ENCODE results near the gene ZNF768. TPM values are rescaled to one million over a fixed set of nuclear protein-coding genes. Genes with fewer than 3 reads are reported as not detected.

ZNF768 gene
- total and polyA plus RNA-seq, 2 donors (not counting 1 experiment from before 2014, with no cell fraction given), result 24.8 to 36.5 TPM

DNA sequence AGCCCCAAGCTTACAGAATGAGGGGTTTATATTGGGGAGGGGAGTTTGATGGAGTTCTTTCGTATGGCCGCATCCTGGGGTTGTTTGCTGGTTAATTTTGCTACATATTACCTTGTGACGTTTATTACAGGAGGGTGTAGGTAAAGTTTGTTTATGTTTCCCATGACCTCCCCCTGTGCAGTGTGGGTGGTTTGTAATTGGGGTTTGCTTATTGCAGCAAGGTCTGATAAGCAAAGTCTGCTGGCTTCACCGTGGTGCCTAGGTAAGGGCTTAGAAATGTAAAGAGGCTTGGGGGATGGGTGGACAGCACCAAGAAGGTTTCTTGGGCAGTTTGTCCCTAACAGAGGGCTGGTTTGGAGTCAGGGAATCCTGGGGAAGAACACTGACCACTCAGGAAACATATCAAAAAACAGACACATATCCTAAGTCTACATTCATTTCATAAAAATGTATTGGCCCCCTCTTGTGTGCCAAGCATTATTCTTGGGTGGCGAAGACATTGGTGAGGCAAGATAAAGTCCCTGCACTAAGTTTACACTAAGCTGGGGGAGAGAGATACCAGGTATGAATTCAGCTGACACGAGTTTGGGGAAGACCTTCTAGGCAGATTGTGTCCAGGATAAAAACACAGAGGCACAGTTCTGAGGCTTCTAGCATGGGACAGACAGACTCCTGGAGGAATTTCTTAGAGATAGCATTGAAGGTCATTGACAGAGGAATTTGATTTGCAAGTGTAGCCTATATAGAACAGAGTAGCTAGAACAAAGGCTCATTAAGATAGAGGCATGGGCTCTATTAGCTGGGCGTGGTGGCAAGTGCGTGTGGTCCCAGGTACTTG lies 22.3 kb upstream of the ZNF768 start:
- peaks cover 0 to 9% of the 10 kb centered on the region in 2 experiments for H3K36me3 ChIP-seq (replicated peaks in 1 of 2; ENCODE audit: control extremely low read depth in 1 of 2, control insufficient read depth in 1 of 2, extremely low read depth in 1 of 2, insufficient read depth in 2 of 2, low read length in 1 of 2)
- POLR2A ChIA-PET, result interaction anchor here (0.7 kb wide), 1 partner anchor 23 kb away, joined by 3 read pairs; no protein-coding TSS in a partner anchor
- Mint-ChIP-seq H3K27ac (peak overlapping the region; percentile 21), H3K4me3 (no peak overlapping the region), H3K27me3 (no peaks in the 10 kb centered on the region), H3K9me3 (ENCODE audit: insufficient read depth) (no peaks in the 10 kb centered on the region), H3K4me1 (peaks cover 10% of the 10 kb centered on the region)
- 90% methylated on average over 8 of the region's 8 CpGs for WGBS (ENCODE audit: insufficient coverage)
- peaks cover 80% of the 10 kb centered on the region for H3K79me2 ChIP-seq (ENCODE audit: control insufficient read depth, insufficient read depth, low read length)
- TF ChIP-seq, protein P1, sequence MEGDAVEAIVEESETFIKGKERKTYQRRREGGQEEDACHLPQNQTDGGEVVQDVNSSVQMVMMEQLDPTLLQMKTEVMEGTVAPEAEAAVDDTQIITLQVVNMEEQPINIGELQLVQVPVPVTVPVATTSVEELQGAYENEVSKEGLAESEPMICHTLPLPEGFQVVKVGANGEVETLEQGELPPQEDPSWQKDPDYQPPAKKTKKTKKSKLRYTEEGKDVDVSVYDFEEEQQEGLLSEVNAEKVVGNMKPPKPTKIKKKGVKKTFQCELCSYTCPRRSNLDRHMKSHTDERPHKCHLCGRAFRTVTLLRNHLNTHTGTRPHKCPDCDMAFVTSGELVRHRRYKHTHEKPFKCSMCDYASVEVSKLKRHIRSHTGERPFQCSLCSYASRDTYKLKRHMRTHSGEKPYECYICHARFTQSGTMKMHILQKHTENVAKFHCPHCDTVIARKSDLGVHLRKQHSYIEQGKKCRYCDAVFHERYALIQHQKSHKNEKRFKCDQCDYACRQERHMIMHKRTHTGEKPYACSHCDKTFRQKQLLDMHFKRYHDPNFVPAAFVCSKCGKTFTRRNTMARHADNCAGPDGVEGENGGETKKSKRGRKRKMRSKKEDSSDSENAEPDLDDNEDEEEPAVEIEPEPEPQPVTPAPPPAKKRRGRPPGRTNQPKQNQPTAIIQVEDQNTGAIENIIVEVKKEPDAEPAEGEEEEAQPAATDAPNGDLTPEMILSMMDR (IDR thresholded peaks at IDR 0.05), result no peak
- TF ChIP-seq EZH2 (IDR thresholded peaks at IDR 0.05; ENCODE audit: borderline replicate concordance, insufficient read depth, low read depth, low read length, poor library complexity, severe bottlenecking), result no peak
- H3K27ac ChIP-seq (ENCODE audit: low read length in 2 of 2), result no peak overlapping the region
- H3K9ac ChIP-seq (ENCODE audit: low read length), result no peak overlapping the region
- peaks cover 0 to 5% of the 10 kb centered on the region in 2 donors for H3K4me1 ChIP-seq (ENCODE audit: control insufficient read depth in 2 of 2, insufficient read depth in 2 of 2, low read length in 2 of 2)
- CTCF ChIA-PET, result interaction anchor here (1.0 to 1.6 kb wide), 3 partner anchors 10 to 119 kb away, joined by 3 read pairs; partner anchors contain the start of genes DCTPP1 and ZNF764
- no peak for ATAC-seq (ENCODE audit: low read depth)
- H3K9me3 ChIP-seq (ENCODE audit: control extremely low read depth in 1 of 3, control insufficient read depth in 2 of 3, insufficient read depth in 1 of 3, low read length in 2 of 3), result no peaks in the 10 kb centered on the region
- no peaks in the 10 kb centered on the region for H3K27me3 ChIP-seq (replicated peaks in 1 of 4; ENCODE audit: control extremely low read depth in 1 of 4, control insufficient read depth in 3 of 4, insufficient read depth in 4 of 4, low read length in 3 of 4)
- no peak overlapping the region for H2AFZ ChIP-seq (ENCODE audit: insufficient read depth, low read depth, low read length, poor library complexity, severe bottlenecking)
- no peak for DNase-seq
- no peak overlapping the region for H3K4me2 ChIP-seq (replicated peaks; ENCODE audit: low read depth, low read length, poor library complexity, severe bottlenecking)
- H4K20me1 ChIP-seq (ENCODE audit: control insufficient read depth, insufficient read depth, low read length, poor library complexity, severe bottlenecking), result no peaks in the 10 kb centered on the region
- H3K4me3 ChIP-seq (ENCODE audit: control extremely low read depth in 1 of 5, extremely low read depth in 1 of 5, insufficient read depth in 1 of 5, low read depth in 2 of 5, low read length in 4 of 5), result no peak overlapping the region
- intact Hi-C loops (cut with micrococcal nuclease), result no loop called here

DNA sequence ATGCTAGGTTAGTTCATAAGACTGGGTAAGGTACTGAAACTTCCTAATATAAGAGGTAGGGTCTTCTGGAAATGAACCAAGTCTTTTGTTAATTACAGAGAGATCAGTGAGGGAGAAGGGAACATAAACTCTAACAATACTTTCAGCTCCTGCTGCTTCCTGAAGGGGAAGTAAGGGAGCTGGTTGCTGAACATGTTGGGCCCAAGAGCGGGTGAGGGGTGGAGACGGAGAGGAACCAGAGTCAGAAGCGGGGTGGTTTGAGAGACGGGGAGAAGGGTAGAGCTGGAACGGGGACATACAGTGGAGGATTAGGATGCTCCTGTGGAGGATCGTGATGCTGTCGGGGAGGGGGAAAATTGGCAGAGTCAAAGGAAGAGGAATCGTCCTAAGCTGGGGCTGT lies 19.7 kb upstream of the ZNF768 start:
- H3K4me3 Mint-ChIP-seq, result no peak overlapping the region
- Histone ChIP-seq H4K20me1 (ENCODE audit: control insufficient read depth, insufficient read depth, low read length, poor library complexity, severe bottlenecking) (no peaks in the 10 kb centered on the region), H3K4me2 (replicated peaks; ENCODE audit: low read depth, low read length, poor library complexity, severe bottlenecking) (no peak overlapping the region), H3K27me3 (replicated peaks in 1 of 4; ENCODE audit: control extremely low read depth in 1 of 4, control insufficient read depth in 3 of 4, insufficient read depth in 4 of 4, low read length in 3 of 4) (no peaks in the 10 kb centered on the region), H3K36me3 (replicated peaks in 1 of 2; ENCODE audit: control extremely low read depth in 1 of 2, control insufficient read depth in 1 of 2, extremely low read depth in 1 of 2, insufficient read depth in 2 of 2, low read length in 1 of 2) (no peaks in the 10 kb centered on the region), H3K4me1 (ENCODE audit: control insufficient read depth in 2 of 2, insufficient read depth in 2 of 2, low read length in 2 of 2) (no peaks in the 10 kb centered on the region), H3K79me2 (ENCODE audit: control insufficient read depth, insufficient read depth, low read length) (peaks cover 88% of the 10 kb centered on the region), H2AFZ (ENCODE audit: insufficient read depth, low read depth, low read length, poor library complexity, severe bottlenecking) (no peak overlapping the region), H3K9me3 (ENCODE audit: control extremely low read depth in 1 of 3, control insufficient read depth in 2 of 3, insufficient read depth in 1 of 3, low read length in 2 of 3) (no peaks in the 10 kb centered on the region), H3K4me3 (ENCODE audit: control extremely low read depth in 1 of 5, extremely low read depth in 1 of 5, insufficient read depth in 1 of 5, low read depth in 2 of 5, low read length in 4 of 5) (no peak overlapping the region), H3K9ac (ENCODE audit: low read length) (no peak overlapping the region), H3K27ac (ENCODE audit: low read length in 2 of 2) (no peak overlapping the region)
- no peak for ATAC-seq (ENCODE audit: low read depth)
- POLR2A ChIA-PET, result no interaction called here
- no peaks in the 10 kb centered on the region for H3K9me3 Mint-ChIP-seq (ENCODE audit: insufficient read depth)
- CTCF ChIA-PET, result no interaction called here
- H3K27ac Mint-ChIP-seq, result no peak overlapping the region
- WGBS (ENCODE audit: insufficient coverage), result 74% methylated on average over 8 of the region's 8 CpGs
- no peak for DNase-seq
- TF ChIP-seq, protein P1 (IDR thresholded peaks at IDR 0.05), result no peak
- TF ChIP-seq EZH2 (IDR thresholded peaks at IDR 0.05; ENCODE audit: borderline replicate concordance, insufficient read depth, low read depth, low read length, poor library complexity, severe bottlenecking), result no peak
- H3K27me3 Mint-ChIP-seq, result no peaks in the 10 kb centered on the region
- intact Hi-C loops (cut with micrococcal nuclease), result no loop called here
- no peaks in the 10 kb centered on the region for H3K4me1 Mint-ChIP-seq
